DMS53 (cell line): ENCODE measurements around the gene HMHB1.

Experiments
- DNase-seq: peaks from one replicate; lab custom pipeline; 2025; lab: John Stamatoyannopoulos, UW

HMHB1 gene

GRCh38 chr5:143865426-143866025 lies 53.6 kb downstream of the HMHB1 start:
- DNase-seq: no peak
